Progenitor cell of endocrine pancreas (in vitro differentiated cells): ENCODE results near the gene MRPL9. TPM values are rescaled to one million over a fixed set of nuclear protein-coding genes. Genes with fewer than 3 reads are reported as not detected.

ENCODE experiments used
- DNase-seq: peaks from one replicate; pipeline ENCODE4 v3.0.0; 2021; ENCODE audit warnings: low spot score; ENCODE audit not compliant: unreplicated experiment
- H3K27ac Mint-ChIP-seq: 2 replicates; pipeline ENCODE4 v1.8.0; 2021; ENCODE audit warnings: mild to moderate bottlenecking, moderate library complexity, mixed read lengths
- H3K27me3 Mint-ChIP-seq: 2 replicates; pipeline ENCODE4 v1.8.0; 2021; ENCODE audit warnings: mixed read lengths
- H3K36me3 Mint-ChIP-seq: 2 replicates; pipeline ENCODE4 v1.8.0; 2022; ENCODE audit warnings: mixed read lengths; ENCODE audit not compliant: insufficient read depth
- H3K4me1 Mint-ChIP-seq: 2 replicates; pipeline ENCODE4 v1.8.0; 2021; ENCODE audit warnings: low read depth, mixed read lengths
- H3K4me3 Mint-ChIP-seq: 2 replicates; pipeline ENCODE4 v1.8.0; 2021; ENCODE audit warnings: low read depth, mild to moderate bottlenecking, moderate library complexity, mixed read lengths
- H3K9me3 Mint-ChIP-seq: 2 replicates; pipeline ENCODE4 v1.8.0; 2021; ENCODE audit warnings: low read depth, mixed read lengths
- CTCF ChIP-seq: fragments of 200-600 bp; sonication (generic); IDR thresholded peaks from one replicate; pipeline ENCODE4 v1.5.0; 2021; ENCODE audit warnings: antibody characterized with exemption, mild to moderate bottlenecking; ENCODE audit not compliant: unreplicated experiment
- total RNA-seq: library from RNA; stranded (reverse); gene quantifications from 2 replicates; pipeline ENCODE4 v1.2.1, GENCODE V29; 2021

The MRPL9 gene
- total RNA-seq, 1 donor from 2014 or later = 79.4 TPM

- peaks cover 3% of the 10 kb centered on the region for H3K27me3 Mint-ChIP-seq
- H3K4me3 Mint-ChIP-seq = no peak overlapping the region
- no peaks in the 10 kb centered on the region for H3K36me3 Mint-ChIP-seq
- DNase-seq = no peak
- TF ChIP-seq CTCF = no peak
- no peaks in the 10 kb centered on the region for H3K9me3 Mint-ChIP-seq
- peak overlapping the region; percentile 49 for H3K27ac Mint-ChIP-seq
- peaks cover 36% of the 10 kb centered on the region for H3K4me1 Mint-ChIP-seq
Observed at GRCh38 chr1:151711951-151712350, 51.3 kb downstream of the MRPL9 start.

GRCh38 chr1:151711044-151711800, 52.1 kb downstream of the MRPL9 start:
- Mint-ChIP-seq H3K4me1 (peaks cover 33% of the 10 kb centered on the region), H3K27me3 (no peaks in the 10 kb centered on the region), H3K4me3 (no peak overlapping the region), H3K27ac (no peak overlapping the region), H3K36me3 (no peaks in the 10 kb centered on the region), H3K9me3 (no peaks in the 10 kb centered on the region)
- TF ChIP-seq CTCF = no peak
- no peak for DNase-seq

GRCh38 chr1:151710187-151710840, 53.0 kb downstream of the MRPL9 start:
- no peak overlapping the region for H3K27ac Mint-ChIP-seq
- no peak overlapping the region for H3K4me3 Mint-ChIP-seq
- peaks cover 3% of the 10 kb centered on the region for H3K36me3 Mint-ChIP-seq
- no peaks in the 10 kb centered on the region for H3K9me3 Mint-ChIP-seq
- no peaks in the 10 kb centered on the region for H3K27me3 Mint-ChIP-seq
- no peak for DNase-seq
- TF ChIP-seq CTCF = no peak
- peaks cover 26% of the 10 kb centered on the region for H3K4me1 Mint-ChIP-seq

Other genes starting within 250 kb of the MRPL9 start
- 12.5 and 14.4 TPM in 2 replicates for gene TUFT1, start 223.2 kb downstream of the MRPL9 start, total RNA-seq
- 50.0 and 50.3 TPM in 2 replicates for gene SNX27, start 151.4 kb downstream of the MRPL9 start, total RNA-seq
- gene CELF3, start 46.7 kb downstream of the MRPL9 start, total RNA-seq = 20.0 and 22.6 TPM in 2 replicates
- gene RIIAD1, start 42.0 kb downstream of the MRPL9 start, total RNA-seq = 0.51 and 1.2 TPM in 2 replicates
- 16.3 and 16.5 TPM in 2 replicates for gene TDRKH, start 27.0 kb upstream of the MRPL9 start, total RNA-seq
- not detected in 2 replicates for gene LINGO4, start 41.9 kb upstream of the MRPL9 start, total RNA-seq
- gene RORC, start 68.3 kb upstream of the MRPL9 start, total RNA-seq = 0.09 TPM in 1 of 2 replicates, not detected in the other
- 1.00 and 1.3 TPM in 2 replicates for gene C2CD4D, start 76.3 kb upstream of the MRPL9 start, total RNA-seq
- gene THEM5, start 90.2 kb upstream of the MRPL9 start, total RNA-seq = not detected in 2 replicates
- gene THEM4, start 146.0 kb upstream of the MRPL9 start, total RNA-seq = 17.3 and 21.5 TPM in 2 replicates
- gene S100A10, start 230.4 kb upstream of the MRPL9 start, total RNA-seq = 432 and 438 TPM in 2 replicates